Lower lobe of right lung (tissue), 2 donors: ENCODE measurements around the gene MSLN. TPM values are rescaled to one million over a fixed set of nuclear protein-coding genes. Genes with fewer than 3 reads are reported as not detected.

Source experiments
- ATAC-seq, 2 donors: fragments of 200-7000 bp; cut with Tn5 transposase; one replicate each; pipeline ENCODE4 v1.9.1; 2020 to 2022; ENCODE audit warnings: mild to moderate bottlenecking in 2 of 2, moderate library complexity in 2 of 2
- DNase-seq: peaks from one replicate; pipeline ENCODE4 v3.0.0-alpha.2; 2020
- H3K27ac ChIP-seq: fragments of 200-600 bp; one replicate; pipeline ENCODE4 v1.8.0; 2022
- H3K27me3 ChIP-seq: fragments of 200-600 bp; one replicate; pipeline ENCODE4 v1.8.0; 2022; ENCODE audit warnings: low read depth
- H3K36me3 ChIP-seq: fragments of 200-600 bp; one replicate; pipeline ENCODE4 v1.8.0; 2022; ENCODE audit warnings: mild to moderate bottlenecking
- H3K4me1 ChIP-seq: fragments of 200-600 bp; one replicate; pipeline ENCODE4 v1.8.0; 2022
- H3K4me3 ChIP-seq: fragments of 200-600 bp; one replicate; pipeline ENCODE4 v1.8.0; 2022; ENCODE audit warnings: mild to moderate bottlenecking
- H3K9me3 ChIP-seq: fragments of 200-600 bp; one replicate; pipeline ENCODE4 v1.8.0; 2022
- intact Hi-C: fragments of 100-400 bp; cut with DNase I; formaldehyde crosslinking; loops from one replicate; pipeline ENCODE4 v1.11.0; 2022
- total RNA-seq: library from RNA; stranded (reverse); fragmentation: NEBNext Ultra II Directional; extraction: Animal tissue kit (Norgen Biotek cat#: 25700); gene quantifications from one replicate; pipeline ENCODE4 v1.2.1, GENCODE V29; 2021
- TF ChIP-seq, protein P1 (sequence below): fragments of 200-600 bp; IDR thresholded peaks from one replicate; pipeline ENCODE4 v1.8.0; 2022; ENCODE audit warnings: antibody characterized with exemption, mild to moderate bottlenecking
- donor health status: DM: no; HTN: yes; CAD: no; lungs with severe emphysema.

MSLN gene
- total RNA-seq, 1 donor from 2014 or later = 42.6 TPM

DNA sequence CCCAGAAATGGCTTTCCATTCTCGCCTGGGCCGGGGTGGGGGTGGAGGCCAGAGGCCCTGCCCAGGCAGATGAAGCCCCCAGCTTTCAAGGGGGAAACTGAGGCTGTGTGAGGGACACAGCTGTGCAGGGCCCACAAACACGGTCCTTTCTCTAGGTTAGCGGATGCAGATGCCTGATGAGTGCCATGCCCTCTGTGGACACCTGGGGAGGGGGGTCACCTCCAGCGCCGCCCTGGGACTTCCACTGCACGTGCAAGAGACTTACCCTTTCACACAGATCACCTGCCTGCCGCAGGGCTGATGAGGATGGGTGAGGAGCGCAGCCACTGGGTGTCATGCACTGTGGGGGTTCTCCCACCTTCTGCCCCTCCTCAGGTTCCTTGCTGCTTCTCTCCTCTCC is 42.1 kb upstream of the MSLN start:
- intact Hi-C loops = no loop called here
- DNase-seq = no peak

DNA sequence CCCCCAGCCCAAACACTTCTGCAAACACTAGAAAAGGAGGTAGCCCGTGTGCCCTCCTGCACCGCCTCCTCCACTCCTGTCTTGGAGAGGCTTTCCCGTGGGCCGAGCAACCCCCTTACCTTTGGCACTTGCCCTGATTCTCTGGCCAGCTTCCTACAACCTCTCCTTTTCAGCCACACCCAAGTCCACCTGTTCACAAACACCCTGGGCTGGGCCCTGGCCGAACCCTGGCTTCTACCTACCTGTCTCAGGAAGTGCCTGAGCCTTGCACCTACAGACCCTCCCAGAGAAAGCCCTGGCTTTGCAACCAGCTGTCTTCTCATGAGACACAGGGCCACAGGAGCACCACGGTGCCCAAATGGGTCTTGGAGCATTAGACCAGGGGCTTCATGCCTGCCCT is 41.6 kb upstream of the MSLN start:
- intact Hi-C loops = no loop called here
- Histone ChIP-seq H3K4me1 (peaks cover 40% of the 10 kb centered on the region), H3K4me3 (no peak overlapping the region), H3K9me3 (no peaks in the 10 kb centered on the region), H3K27ac (no peak overlapping the region), H3K36me3 (peaks cover 5% of the 10 kb centered on the region), H3K27me3 (peaks cover 1% of the 10 kb centered on the region)
- no peak for ATAC-seq
- DNase-seq = no peak
- TF ChIP-seq, protein P1, sequence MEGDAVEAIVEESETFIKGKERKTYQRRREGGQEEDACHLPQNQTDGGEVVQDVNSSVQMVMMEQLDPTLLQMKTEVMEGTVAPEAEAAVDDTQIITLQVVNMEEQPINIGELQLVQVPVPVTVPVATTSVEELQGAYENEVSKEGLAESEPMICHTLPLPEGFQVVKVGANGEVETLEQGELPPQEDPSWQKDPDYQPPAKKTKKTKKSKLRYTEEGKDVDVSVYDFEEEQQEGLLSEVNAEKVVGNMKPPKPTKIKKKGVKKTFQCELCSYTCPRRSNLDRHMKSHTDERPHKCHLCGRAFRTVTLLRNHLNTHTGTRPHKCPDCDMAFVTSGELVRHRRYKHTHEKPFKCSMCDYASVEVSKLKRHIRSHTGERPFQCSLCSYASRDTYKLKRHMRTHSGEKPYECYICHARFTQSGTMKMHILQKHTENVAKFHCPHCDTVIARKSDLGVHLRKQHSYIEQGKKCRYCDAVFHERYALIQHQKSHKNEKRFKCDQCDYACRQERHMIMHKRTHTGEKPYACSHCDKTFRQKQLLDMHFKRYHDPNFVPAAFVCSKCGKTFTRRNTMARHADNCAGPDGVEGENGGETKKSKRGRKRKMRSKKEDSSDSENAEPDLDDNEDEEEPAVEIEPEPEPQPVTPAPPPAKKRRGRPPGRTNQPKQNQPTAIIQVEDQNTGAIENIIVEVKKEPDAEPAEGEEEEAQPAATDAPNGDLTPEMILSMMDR = no peak

More for the DNA sequence above, 42.1 kb upstream of the MSLN start:
- no peak overlapping the region for H3K4me3 ChIP-seq
- peaks cover 40% of the 10 kb centered on the region for H3K4me1 ChIP-seq
- no peak for ATAC-seq
- H3K27me3 ChIP-seq = peaks cover 5% of the 10 kb centered on the region
- TF ChIP-seq, protein P1 = no peak
- H3K9me3 ChIP-seq = no peaks in the 10 kb centered on the region
- H3K36me3 ChIP-seq = peaks cover 5% of the 10 kb centered on the region
- no peak overlapping the region for H3K27ac ChIP-seq

DNA sequence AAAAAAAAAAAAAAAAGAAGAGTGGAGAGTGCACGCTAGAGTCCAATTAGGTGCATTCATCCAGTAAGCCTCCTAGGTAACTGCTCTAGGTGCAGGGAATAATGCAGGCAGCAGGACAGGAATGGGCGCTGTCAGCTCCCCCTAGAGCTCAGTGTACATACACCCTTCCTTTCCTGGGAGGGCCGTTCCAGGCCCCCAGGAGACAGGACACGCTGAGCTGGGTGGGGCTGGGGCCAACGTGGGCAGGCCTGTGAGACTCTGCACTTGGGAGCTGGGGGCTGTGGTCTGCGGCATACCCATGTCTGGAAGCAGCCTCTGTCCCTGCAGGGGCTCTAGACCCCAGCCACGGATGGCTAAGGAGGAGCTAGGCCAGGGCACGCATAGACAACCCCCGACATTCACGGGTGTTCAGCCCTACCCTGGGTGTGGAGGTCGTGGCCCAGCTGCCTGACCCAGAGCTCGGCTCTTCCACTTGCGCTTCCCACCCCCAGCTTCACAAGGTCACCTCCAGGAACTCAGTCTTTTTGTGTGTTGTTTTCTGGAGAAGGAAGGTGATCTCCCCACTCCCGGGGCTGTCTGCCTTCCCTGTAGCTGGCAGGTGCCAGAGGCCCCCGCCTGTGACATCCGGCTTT is 40.6 kb upstream of the MSLN start:
- ATAC-seq = no peak

DNA sequence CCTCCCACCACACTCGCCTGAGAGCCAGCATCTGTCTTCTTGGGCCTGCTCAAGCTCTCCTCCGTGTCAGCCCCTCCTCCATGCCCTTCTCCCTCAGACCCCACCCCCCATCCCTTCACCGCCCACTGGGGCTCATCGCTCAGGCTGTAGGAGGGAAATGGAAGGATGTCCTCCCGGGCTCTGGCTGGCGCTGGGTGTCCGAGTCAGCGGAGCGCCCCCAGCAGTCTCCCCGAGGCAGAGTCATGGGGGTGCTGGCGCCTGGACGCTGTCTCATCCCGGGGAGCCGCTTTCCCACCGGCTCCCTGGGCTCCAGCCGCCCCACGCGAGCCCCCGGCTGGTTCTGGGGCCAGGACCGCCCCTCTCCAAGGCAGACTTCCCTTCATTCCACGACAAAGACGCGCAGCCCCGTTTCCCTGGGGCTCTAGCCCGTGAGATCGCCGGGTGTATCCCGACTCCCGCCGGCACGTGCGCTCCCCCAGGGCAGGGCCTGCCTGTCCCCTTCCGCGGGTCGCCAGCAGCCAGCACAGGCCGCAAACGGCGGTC is 40.0 kb upstream of the MSLN start:
- H3K9me3 ChIP-seq = no peaks in the 10 kb centered on the region
- H3K4me3 ChIP-seq = peak overlapping the region; percentile 80
- peaks cover 5% of the 10 kb centered on the region for H3K36me3 ChIP-seq
- DNase-seq (no peak), ATAC-seq (peak; percentile 3 to 39)
- H3K27me3 ChIP-seq = peaks cover 3% of the 10 kb centered on the region
- TF ChIP-seq, protein P1 = no peak
- H3K27ac ChIP-seq = peak overlapping the region; percentile 89
- intact Hi-C loops = no loop called here
- H3K4me1 ChIP-seq = peaks cover 34% of the 10 kb centered on the region

More for the DNA sequence above, 40.6 kb upstream of the MSLN start:
- no peak for DNase-seq
- Histone ChIP-seq H3K36me3 (peaks cover 5% of the 10 kb centered on the region), H3K27me3 (no peaks in the 10 kb centered on the region), H3K9me3 (no peaks in the 10 kb centered on the region), H3K4me3 (peak overlapping the region; percentile 80), H3K27ac (peak overlapping the region; percentile 89), H3K4me1 (peaks cover 34% of the 10 kb centered on the region)
- intact Hi-C loops = no loop called here
- TF ChIP-seq, protein P1 = no peak

DNA sequence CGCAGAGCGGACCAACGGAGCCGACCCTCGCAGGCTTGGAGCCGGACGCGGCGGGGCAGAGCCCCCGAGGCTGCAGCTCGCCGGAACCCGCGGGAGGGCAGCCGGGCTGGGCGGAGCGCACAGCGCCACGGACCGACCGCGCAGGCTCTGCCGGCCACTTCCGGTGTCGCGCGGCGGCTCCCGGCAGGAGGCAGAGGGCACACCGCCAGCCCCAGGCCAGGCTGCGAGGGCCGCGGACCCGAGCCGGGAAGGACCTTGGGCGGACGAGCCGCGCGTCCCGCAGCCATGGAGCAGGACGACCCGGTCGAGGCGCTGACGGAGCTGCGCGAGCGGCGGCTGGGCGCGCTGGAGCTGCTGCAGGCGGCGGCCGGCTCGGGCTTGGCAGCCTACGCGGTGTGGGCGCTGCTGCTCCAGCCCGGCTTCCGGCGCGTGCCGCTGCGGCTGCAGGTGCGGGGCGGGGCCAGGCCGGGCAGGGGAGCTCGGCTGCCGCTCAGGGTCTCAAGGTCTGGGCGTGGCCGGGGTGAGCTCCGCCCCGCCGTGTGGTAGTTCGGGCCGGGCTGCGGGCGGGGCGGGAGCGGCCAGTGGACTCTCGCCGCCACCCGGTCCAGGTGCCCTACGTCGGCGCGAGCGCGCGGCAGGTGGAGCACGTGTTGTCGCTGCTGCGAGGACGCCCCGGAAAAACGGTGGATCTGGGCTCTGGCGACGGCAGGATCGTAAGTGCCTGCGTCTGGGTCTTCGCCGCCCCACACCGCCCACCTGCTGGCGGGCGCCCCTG is 39.4 kb upstream of the MSLN start, which contains the start of gene ANTKMT:
Gene ANTKMT (plus strand): TSS at position 157 of the 775 bp plus-strand sequence. CDS start 129 bp downstream, at position 286.
- peaks cover 5% of the 10 kb centered on the region for H3K36me3 ChIP-seq
- DNase-seq (peak; percentile 89), ATAC-seq (peak; percentile 89 to 93)
- H3K27me3 ChIP-seq = peaks cover 10% of the 10 kb centered on the region
- peak within 1 kb of the TSS; percentile 89 for H3K27ac ChIP-seq
- H3K9me3 ChIP-seq = no peaks in the 10 kb centered on the region
- intact Hi-C loops = no loop called here
- peak within 1 kb of the TSS; percentile 80 for H3K4me3 ChIP-seq
- TF ChIP-seq, protein P1 = peak; percentile 6
- peaks cover 31% of the 10 kb centered on the region for H3K4me1 ChIP-seq
